Common myeloid progenitor, CD34-positive (primary cell): ENCODE measurements around the gene SV2B.

Source experiments
- CTCF ChIA-PET: fragments of 350-600 bp; sonication (Branson Sonifier 250); formaldehyde crosslinking; loops from one replicate; lab custom pipeline; 2021; ENCODE audit warnings: antibody characterized with exemption; lab: Charles Lee
- POLR2A ChIA-PET: fragments of 350-600 bp; sonication (Branson Sonifier 250); formaldehyde crosslinking; loops from one replicate; lab custom pipeline; 2021; ENCODE audit warnings: antibody characterized with exemption; lab: Charles Lee
- DNase-seq, 3 donors: peaks; one replicate each; pipeline versions ENCODE4 v3.0.0 to v3.0.0-alpha.2; 2013
- H3K27ac ChIP-seq, 2 experiments: 1 replicate in 1 of 2; 2 replicates in 1 of 2; pipeline ENCODE4 v1.7.0; 2013; ENCODE audit warnings: inconsistent platforms in 2 of 2, low read length in 2 of 2, mild to moderate bottlenecking in 2 of 2, low read depth in 1 of 2, moderate library complexity in 1 of 2; ENCODE audit not compliant: severe bottlenecking in 2 of 2, insufficient read depth in 1 of 2, poor library complexity in 1 of 2
- H3K27me3 ChIP-seq, 5 experiments: replicated peaks in 2 of 5; 1 replicate in 3 of 5; 2 replicates in 2 of 5; pipeline versions ENCODE4 v1.6.1 to v1.7.0; 2013; ENCODE audit warnings: low read length in 4 of 5, mild to moderate bottlenecking in 2 of 5, moderate library complexity in 2 of 5, inconsistent platforms in 1 of 5; ENCODE audit not compliant: insufficient read depth in 5 of 5, control insufficient read depth in 4 of 5
- H3K36me3 ChIP-seq, 4 experiments: 1 replicate in 2 of 4; 2 replicates in 2 of 4; pipeline versions ENCODE4 v1.6.1 to v1.7.0; 2013; ENCODE audit warnings: low read length in 3 of 4, control low read depth in 1 of 4, mild to moderate bottlenecking in 1 of 4; ENCODE audit not compliant: control insufficient read depth in 4 of 4, insufficient read depth in 4 of 4
- H3K4me1 ChIP-seq, 4 experiments: 1 replicate in 3 of 4; 2 replicates in 1 of 4; pipeline versions ENCODE4 v1.6.1 to v1.7.1; 2013; ENCODE audit warnings: low read length in 3 of 4, mild to moderate bottlenecking in 3 of 4, control low read depth in 1 of 4, inconsistent platforms in 1 of 4, moderate library complexity in 1 of 4; ENCODE audit not compliant: control insufficient read depth in 4 of 4, insufficient read depth in 4 of 4; ENCODE audit errors: control extremely low read depth in 1 of 4
- H3K4me3 ChIP-seq, 7 experiments: 1 replicate in 4 of 7; 2 replicates in 3 of 7; pipeline versions ENCODE4 v1.5.1 to v1.7.0; 2013; ENCODE audit warnings: mild to moderate bottlenecking in 7 of 7, low read length in 6 of 7, moderate library complexity in 6 of 7, inconsistent platforms in 2 of 7, low read depth in 2 of 7, control low read depth in 1 of 7; ENCODE audit not compliant: insufficient read depth in 4 of 7, control insufficient read depth in 1 of 7; ENCODE audit errors: extremely low read depth in 1 of 7
- H3K9me3 ChIP-seq, 5 experiments: 1 replicate in 4 of 5; 2 replicates in 1 of 5; pipeline versions ENCODE4 v1.6.1 to v1.7.1; 2013; ENCODE audit warnings: low read length in 4 of 5, mild to moderate bottlenecking in 2 of 5, inconsistent platforms in 1 of 5, low read depth in 1 of 5, moderate library complexity in 1 of 5; ENCODE audit not compliant: control insufficient read depth in 4 of 5, insufficient read depth in 2 of 5; ENCODE audit errors: control extremely low read depth in 1 of 5
- WGBS: methylation state at CpG from one replicate; pipeline ENCODE4 v1.1.5; 2013; ENCODE audit not compliant: insufficient coverage; 5-methylcytosine and 5-hydroxymethylcytosine counted together

SV2B gene

GRCh38 chr15:91135201-91136130, 35.4 kb downstream of the SV2B start:
- H3K9me3 ChIP-seq = no peaks in the 10 kb centered on the region
- no peaks in the 10 kb centered on the region for H3K36me3 ChIP-seq
- CTCF ChIA-PET = no interaction called here
- H3K4me1 ChIP-seq = no peaks in the 10 kb centered on the region
- peaks cover 0 to 8% (median 0%) of the 10 kb centered on the region in 5 experiments for H3K27me3 ChIP-seq
- WGBS = 91% methylated on average over 7 of the region's 10 CpGs
- no peak for DNase-seq
- H3K27ac ChIP-seq = no peak overlapping the region
- POLR2A ChIA-PET = interaction anchor here (0.6 kb wide), 1 partner anchor 10 kb away, joined by 4 read pairs; no protein-coding TSS in a partner anchor
- H3K4me3 ChIP-seq = no peak overlapping the region

- ChIA-PET POLR2A (no interaction called here), CTCF (no interaction called here)
- no peak for DNase-seq
- Histone ChIP-seq H3K36me3 (no peaks in the 10 kb centered on the region), H3K4me3 (no peak overlapping the region), H3K4me1 (no peaks in the 10 kb centered on the region), H3K27me3 (peaks cover 0 to 8% (median 0%) of the 10 kb centered on the region in 5 experiments), H3K9me3 (no peaks in the 10 kb centered on the region), H3K27ac (no peak overlapping the region)
- WGBS = 89% methylated on average over 7 of the region's 9 CpGs
Observed at GRCh38 chr15:91136386-91136923, 36.4 kb downstream of the SV2B start.

- Histone ChIP-seq H3K36me3 (no peaks in the 10 kb centered on the region), H3K9me3 (no peaks in the 10 kb centered on the region), H3K4me1 (no peaks in the 10 kb centered on the region), H3K4me3 (no peak overlapping the region), H3K27ac (no peak overlapping the region), H3K27me3 (peaks cover 0 to 8% (median 0%) of the 10 kb centered on the region in 5 experiments)
- DNase-seq = peak; percentile 5 to 37 (median 12)
- WGBS = no CpG with 5 or more reads among the region's 1 CpG
- POLR2A ChIA-PET = no interaction called here
- CTCF ChIA-PET = interaction anchor here (1.1 kb wide), 1 partner anchor 42 kb away, joined by 3 read pairs; no protein-coding TSS in a partner anchor
Observed at GRCh38 chr15:91140601-91141000, 40.5 kb downstream of the SV2B start.

GRCh38 chr15:91141097-91141496, 41.0 kb downstream of the SV2B start:
- DNase-seq = no peak
- Histone ChIP-seq H3K36me3 (no peaks in the 10 kb centered on the region), H3K27ac (no peak overlapping the region), H3K9me3 (no peaks in the 10 kb centered on the region), H3K4me1 (no peaks in the 10 kb centered on the region), H3K4me3 (no peak overlapping the region), H3K27me3 (peaks cover 0 to 7% (median 0%) of the 10 kb centered on the region in 5 experiments)
- POLR2A ChIA-PET = no interaction called here
- WGBS = 95% methylated on average over 3 of the region's 4 CpGs
- CTCF ChIA-PET = interaction anchor here (0.7 kb wide), 1 partner anchor 129 kb away, joined by 3 read pairs; no protein-coding TSS in a partner anchor

- Histone ChIP-seq H3K4me3 (no peak overlapping the region), H3K27me3 (peaks cover 0 to 3% (median 0%) of the 10 kb centered on the region in 5 experiments), H3K27ac (no peak overlapping the region), H3K36me3 (no peaks in the 10 kb centered on the region), H3K9me3 (no peaks in the 10 kb centered on the region), H3K4me1 (no peaks in the 10 kb centered on the region)
- CTCF ChIA-PET = no interaction called here
- 0% methylated on average over 1 of the region's 1 CpG for WGBS
- POLR2A ChIA-PET = no interaction called here
- peak; percentile 46 to 82 (median 80) for DNase-seq
Observed at GRCh38 chr15:91142106-91142744, 42.2 kb downstream of the SV2B start.

GRCh38 chr15:91142946-91143345, 42.9 kb downstream of the SV2B start:
- POLR2A ChIA-PET = no interaction called here
- Histone ChIP-seq H3K36me3 (no peaks in the 10 kb centered on the region), H3K4me1 (no peaks in the 10 kb centered on the region), H3K27ac (no peak overlapping the region), H3K9me3 (no peaks in the 10 kb centered on the region), H3K27me3 (peaks cover 0 to 3% (median 0%) of the 10 kb centered on the region in 5 experiments), H3K4me3 (no peak overlapping the region)
- no peak for DNase-seq
- 90% methylated on average over 7 of the region's 7 CpGs for WGBS
- CTCF ChIA-PET = no interaction called here
